Urothelium cell line (cell line): ENCODE measurements around the gene UGT3A2.
A peak's percentile ranks its signal among the peaks of the same experiment; 100 is the strongest.

Experiments
- DNase-seq: peaks from one replicate; pipeline ENCODE4 v3.0.0; 2011; ENCODE audit warnings: low spot score, mixed read lengths
- FAIRE-seq: peaks from 2 replicates; lab custom pipeline; 2011; peaks lifted over from hg19 to GRCh38; lab: Jason Lieb, UNC

UGT3A2 gene, protein sequence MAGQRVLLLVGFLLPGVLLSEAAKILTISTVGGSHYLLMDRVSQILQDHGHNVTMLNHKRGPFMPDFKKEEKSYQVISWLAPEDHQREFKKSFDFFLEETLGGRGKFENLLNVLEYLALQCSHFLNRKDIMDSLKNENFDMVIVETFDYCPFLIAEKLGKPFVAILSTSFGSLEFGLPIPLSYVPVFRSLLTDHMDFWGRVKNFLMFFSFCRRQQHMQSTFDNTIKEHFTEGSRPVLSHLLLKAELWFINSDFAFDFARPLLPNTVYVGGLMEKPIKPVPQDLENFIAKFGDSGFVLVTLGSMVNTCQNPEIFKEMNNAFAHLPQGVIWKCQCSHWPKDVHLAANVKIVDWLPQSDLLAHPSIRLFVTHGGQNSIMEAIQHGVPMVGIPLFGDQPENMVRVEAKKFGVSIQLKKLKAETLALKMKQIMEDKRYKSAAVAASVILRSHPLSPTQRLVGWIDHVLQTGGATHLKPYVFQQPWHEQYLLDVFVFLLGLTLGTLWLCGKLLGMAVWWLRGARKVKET

GRCh38 chr5:36066540-36067210 lies at the start of gene UGT3A2:
UGT3A2 (minus strand) TSS chr5:36066882; CDS start chr5:36066789, 93 bp downstream.
- FAIRE-seq (no peak), DNase-seq (no peak)

- DNase-seq, result no peak
Measured at GRCh38 chr5:36111238-36111637, 44.6 kb upstream of the UGT3A2 start.

GRCh38 chr5:36108758-36109460 lies 42.2 kb upstream of the UGT3A2 start:
- DNase-seq (no peak), FAIRE-seq (no peak)

More at GRCh38 chr5:36111238-36111637, 44.6 kb upstream of the UGT3A2 start:
- no peak for FAIRE-seq

DNA sequence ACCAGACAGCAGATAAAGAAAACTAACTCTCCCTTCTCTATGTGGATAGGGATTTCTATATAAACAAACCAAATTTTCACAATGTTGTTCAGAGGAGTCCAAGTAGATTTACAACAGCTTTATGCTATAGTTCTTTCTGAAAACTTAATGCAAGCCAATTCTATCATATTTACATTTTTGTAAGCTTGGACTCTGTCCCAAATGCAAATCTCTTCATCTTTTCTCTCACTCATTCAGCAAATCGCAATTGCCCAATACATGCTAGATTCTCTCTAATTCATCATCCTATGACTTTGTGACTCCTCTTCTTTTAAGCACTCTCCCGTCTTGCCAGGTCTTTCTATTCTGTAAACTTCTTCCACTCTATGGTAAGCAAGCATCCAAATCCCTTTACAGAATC lies 39.1 kb upstream of the UGT3A2 start:
- no peak for DNase-seq

DNA sequence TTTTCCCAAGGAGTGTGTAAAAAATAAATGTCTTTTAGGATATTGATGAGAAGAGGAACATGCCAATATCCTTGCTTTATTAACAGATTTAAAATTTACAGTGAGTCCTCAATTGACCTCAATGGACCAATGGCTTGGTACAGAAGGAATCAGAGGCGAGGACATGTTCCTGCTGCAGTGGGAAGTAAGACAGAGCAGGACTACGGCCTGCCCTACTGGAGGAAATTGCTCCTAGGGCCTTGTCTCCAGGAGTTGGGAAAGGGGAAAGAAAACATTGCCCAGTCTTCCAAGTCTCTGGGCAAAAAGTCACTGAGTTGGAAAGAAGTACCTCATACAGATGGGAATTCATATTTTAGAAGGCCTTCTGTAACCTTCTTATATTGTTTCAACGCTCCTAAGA lies 33.1 kb upstream of the UGT3A2 start:
- no peak for FAIRE-seq
- DNase-seq, result no peak

More for the DNA sequence above, 39.1 kb upstream of the UGT3A2 start:
- FAIRE-seq, result no peak

- DNase-seq (no peak), FAIRE-seq (peak; percentile 50)
Measured at GRCh38 chr5:36096486-36096885, 29.8 kb upstream of the UGT3A2 start.

GRCh38 chr5:36089989-36090388 lies 23.3 kb upstream of the UGT3A2 start:
- FAIRE-seq, result peak; percentile 46
- DNase-seq, result no peak

- FAIRE-seq (peak; percentile 80), DNase-seq (peak; percentile 85)
Measured at GRCh38 chr5:36079200-36079781, 12.6 kb upstream of the UGT3A2 start.

- DNase-seq (no peak), FAIRE-seq (no peak)
Measured at GRCh38 chr5:36078430-36078829, 11.7 kb upstream of the UGT3A2 start.

- no peak for DNase-seq
- FAIRE-seq, result no peak
Measured at GRCh38 chr5:36073595-36074216, 7.0 kb upstream of the UGT3A2 start.

DNA sequence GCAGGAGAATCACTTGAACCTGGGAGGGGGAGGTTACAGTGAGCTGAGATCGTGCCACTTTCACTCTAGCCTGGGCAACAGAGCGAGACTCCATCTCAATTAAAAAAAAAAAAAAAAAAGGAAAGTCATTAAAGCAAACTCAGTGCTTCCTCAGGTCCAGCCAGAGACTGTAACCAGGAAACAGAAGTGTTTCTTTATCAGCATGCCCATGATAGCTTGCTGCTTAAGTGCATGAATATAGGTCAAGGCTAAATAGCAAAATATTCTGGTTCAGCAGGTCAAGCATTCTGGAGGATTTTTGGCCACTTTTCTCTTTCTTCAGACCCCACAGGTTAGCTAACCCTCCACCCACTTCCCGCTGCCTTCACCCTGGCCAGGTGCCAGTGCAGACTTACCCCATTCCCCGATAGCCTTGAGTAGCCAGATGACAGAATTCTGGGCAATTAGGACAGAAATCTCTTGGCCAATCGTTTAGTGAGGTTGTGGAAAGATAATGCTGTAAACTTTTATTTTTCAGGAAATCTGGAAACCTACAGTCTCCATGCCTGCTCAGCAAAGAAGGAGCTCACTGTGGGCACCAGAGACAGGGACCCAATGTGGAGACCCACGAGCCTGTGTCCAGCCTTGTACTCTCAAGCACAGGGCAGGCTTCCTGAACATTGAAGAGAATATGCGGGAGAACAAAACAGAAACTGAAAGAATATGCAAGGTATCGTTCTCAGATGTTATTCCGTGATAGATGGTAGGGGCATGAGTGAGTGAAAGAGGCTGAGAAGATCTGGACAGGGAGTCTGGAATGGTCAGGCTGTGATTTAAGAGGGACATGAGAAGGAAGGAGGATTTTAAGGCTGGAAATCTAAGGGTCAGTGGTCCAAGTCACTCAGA lies 4.2 kb upstream of the UGT3A2 start:
- DNase-seq (no peak), FAIRE-seq (no peak)

- DNase-seq (no peak), FAIRE-seq (no peak)
Measured at GRCh38 chr5:36068751-36069281, 2.1 kb upstream of the UGT3A2 start.

DNA sequence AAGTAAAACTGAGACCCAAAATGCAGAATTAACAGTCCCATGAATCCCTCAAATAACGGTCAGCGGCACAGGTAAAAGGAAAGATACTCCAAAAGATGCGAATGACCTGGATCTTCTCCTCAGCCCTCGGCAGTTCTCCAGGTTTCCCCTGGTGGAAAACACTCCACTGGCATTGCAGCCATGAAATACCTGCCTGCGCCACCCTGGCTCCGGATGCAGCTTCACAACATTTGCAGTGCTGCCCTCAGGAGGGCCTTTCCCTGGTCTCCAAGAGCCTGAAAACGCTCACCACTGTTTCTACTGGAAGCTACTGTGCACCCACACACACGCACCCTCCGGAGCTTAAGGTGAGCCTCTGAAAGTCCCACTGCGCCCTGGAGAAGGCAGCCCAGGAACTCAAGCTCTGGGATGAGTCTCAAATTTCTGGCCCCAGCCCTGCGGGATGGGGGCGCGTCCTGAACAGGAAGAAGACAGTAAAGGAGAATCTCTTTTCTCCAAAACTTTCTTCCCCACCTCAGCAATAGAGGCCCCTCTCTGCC lies 612 bp downstream of the UGT3A2 start:
- DNase-seq (no peak), FAIRE-seq (no peak)

- DNase-seq (peak; percentile 54), FAIRE-seq (peak; percentile 20)
Measured at GRCh38 chr5:36060420-36060887, 6.2 kb downstream of the UGT3A2 start.

- FAIRE-seq (no peak), DNase-seq (no peak)
Measured at GRCh38 chr5:36059571-36060419, 6.9 kb downstream of the UGT3A2 start.

- FAIRE-seq (no peak), DNase-seq (no peak)
Measured at GRCh38 chr5:36058776-36059175, 7.9 kb downstream of the UGT3A2 start.

- DNase-seq (no peak), FAIRE-seq (no peak)
Measured at GRCh38 chr5:36057386-36057785, 9.3 kb downstream of the UGT3A2 start.

DNA sequence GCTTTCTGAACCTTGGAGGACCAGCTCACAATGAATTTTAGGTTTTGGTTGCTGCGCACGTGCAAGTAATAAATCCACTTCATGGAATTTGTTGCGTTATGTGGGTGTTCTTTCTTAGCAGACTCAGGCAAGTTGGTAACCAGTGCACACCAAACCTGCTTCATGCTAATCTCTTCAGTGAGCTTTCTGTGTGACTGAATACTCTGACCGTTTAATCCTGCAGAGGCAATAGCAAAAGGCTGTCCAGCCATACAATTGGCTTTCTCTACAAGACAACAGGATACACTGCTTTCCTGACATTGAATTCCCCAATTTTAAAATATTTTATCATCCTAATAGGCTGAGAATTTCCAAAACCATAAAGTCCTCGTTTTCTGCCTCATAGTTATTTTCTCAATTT lies 10.3 kb downstream of the UGT3A2 start:
- FAIRE-seq (no peak), DNase-seq (no peak)
